Keratinocyte (primary cell): ENCODE data around the gene CCL22. TPM values are rescaled to one million over a fixed set of nuclear protein-coding genes. Genes with fewer than 3 reads are reported as not detected.

Experiments used
- DNase-seq: peaks from one replicate; pipeline ENCODE4 v3.0.0-alpha.2; 2011; ENCODE audit warnings: low read depth, missing footprints, low spot score
- FAIRE-seq: peaks from 2 replicates; lab custom pipeline; 2011; peaks lifted over from hg19 to GRCh38; lab: Jason Lieb, UNC
- H2AFZ ChIP-seq: 2 replicates; pipeline ENCODE4 v1.6.0; 2012; ENCODE audit warnings: low read length, control low read depth, inconsistent platforms; ENCODE audit not compliant: control insufficient read depth
- H3K27ac ChIP-seq: 2 replicates; pipeline ENCODE4 v1.5.1; 2011; ENCODE audit warnings: low read length; ENCODE audit not compliant: control insufficient read depth, insufficient read depth
- H3K27me3 ChIP-seq: 3 replicates; pipeline ENCODE4 v1.6.0; 2011; ENCODE audit warnings: low read length; ENCODE audit not compliant: control insufficient read depth, insufficient read depth; ENCODE audit errors: extremely low read depth
- H3K36me3 ChIP-seq, 2 experiments: 2 replicates in 1 of 2; 3 replicates in 1 of 2; pipeline ENCODE4 v1.5.1; 2011; ENCODE audit warnings: low read length in 2 of 2, mild to moderate bottlenecking in 1 of 2; ENCODE audit not compliant: control insufficient read depth in 2 of 2, insufficient read depth in 2 of 2; ENCODE audit errors: extremely low read depth in 1 of 2
- H3K4me1 ChIP-seq: 3 replicates; pipeline ENCODE4 v1.5.1; 2011; ENCODE audit warnings: low read length; ENCODE audit not compliant: control insufficient read depth, insufficient read depth; ENCODE audit errors: extremely low read depth
- H3K4me2 ChIP-seq: 3 replicates; pipeline ENCODE4 v1.6.0; 2011; ENCODE audit warnings: low read depth, low read length; ENCODE audit not compliant: control insufficient read depth, insufficient read depth; ENCODE audit errors: extremely low read depth
- H3K4me3 ChIP-seq, 3 experiments: fragments of 200-600 bp in 1 of 3; sonication (generic) in 1 of 3; 2 replicates in 2 of 3; 3 replicates in 1 of 3; pipeline ENCODE4 v1.5.1; 2011 to 2016; ENCODE audit warnings: low read length in 3 of 3, mild to moderate bottlenecking in 3 of 3, control low read depth in 2 of 3, inconsistent platforms in 1 of 3, low read depth in 1 of 3, mixed read lengths in 1 of 3, mixed run types in 1 of 3, moderate library complexity in 1 of 3; ENCODE audit not compliant: control insufficient read depth in 2 of 3, insufficient read depth in 2 of 3; ENCODE audit errors: extremely low read depth in 1 of 3
- H3K79me2 ChIP-seq: 2 replicates; pipeline ENCODE4 v1.6.0; 2012; ENCODE audit warnings: low read length; ENCODE audit not compliant: control insufficient read depth, insufficient read depth
- H3K9ac ChIP-seq: 3 replicates; pipeline ENCODE4 v1.6.0; 2011; ENCODE audit warnings: low read length; ENCODE audit not compliant: control insufficient read depth, insufficient read depth; ENCODE audit errors: extremely low read depth
- H3K9me1 ChIP-seq: 3 replicates; pipeline ENCODE4 v1.6.0; 2011; ENCODE audit warnings: low read length; ENCODE audit not compliant: control insufficient read depth, insufficient read depth; ENCODE audit errors: extremely low read depth
- H3K9me3 ChIP-seq: 2 replicates; pipeline ENCODE4 v1.5.1; 2012; ENCODE audit warnings: low read depth, low read length; ENCODE audit not compliant: control insufficient read depth
- H4K20me1 ChIP-seq: 3 replicates; pipeline ENCODE4 v1.6.0; 2011; ENCODE audit warnings: low read length; ENCODE audit not compliant: control insufficient read depth, insufficient read depth; ENCODE audit errors: extremely low read depth
- EZH2 ChIP-seq: IDR thresholded peaks from one replicate; pipeline ENCODE4 v1.6.1; 2012; ENCODE audit warnings: inconsistent platforms, mild to moderate bottlenecking, low read length, moderate library complexity
- dilution Hi-C: fragments of 300-500 bp; cut with MboI; formaldehyde crosslinking; loops from one replicate; pipeline ENCODE4 v1.7.0; 2020; ENCODE audit warnings: low sequenced_read_pairs; ENCODE audit not compliant: extremely low pct_ligation_motif_present
- polyA plus RNA-seq, 5 experiments: library from polyadenylated mRNA; depleted of rRNA in 3 of 5; stranded (reverse) in 3 of 5; stranded (forward) in 1 of 5; unstranded in 1 of 5; fragments of >200 nt; gene quantifications; 1 replicate in 1 of 5; 2 replicates in 3 of 5; 3 replicates in 1 of 5; pipeline versions ENCODE4 v1.2.1 to v1.2.3, GENCODE V29; 2011 to 2012; ENCODE audit warnings: missing spikeins in 2 of 5, low read depth in 1 of 5, low replicate concordance in 1 of 5
- TF ChIP-seq, protein P1 (sequence below), 3 experiments: IDR thresholded peaks in 1 of 3; conservative IDR thresholded peaks in 1 of 3; optimal IDR thresholded peaks in 1 of 3; 2 replicates in 2 of 3; 3 replicates in 1 of 3; pipeline versions ENCODE3 to v1.5.1; 2011; ENCODE audit warnings: low read length in 3 of 3, mild to moderate bottlenecking in 3 of 3, moderate library complexity in 2 of 3, control low read depth in 1 of 3, inconsistent platforms in 1 of 3; ENCODE audit not compliant: insufficient read depth in 2 of 3; ENCODE audit errors: extremely low read depth in 1 of 3

CCL22 gene
- polyA plus RNA-seq, 1 donor (not counting 4 experiments of a cell fraction or from before 2014, with no cell fraction given), result not detected

GRCh38 chr16:57379579-57379978, 21.0 kb downstream of the CCL22 start:
- no peak for TF ChIP-seq EZH2
- TF ChIP-seq, protein P1, sequence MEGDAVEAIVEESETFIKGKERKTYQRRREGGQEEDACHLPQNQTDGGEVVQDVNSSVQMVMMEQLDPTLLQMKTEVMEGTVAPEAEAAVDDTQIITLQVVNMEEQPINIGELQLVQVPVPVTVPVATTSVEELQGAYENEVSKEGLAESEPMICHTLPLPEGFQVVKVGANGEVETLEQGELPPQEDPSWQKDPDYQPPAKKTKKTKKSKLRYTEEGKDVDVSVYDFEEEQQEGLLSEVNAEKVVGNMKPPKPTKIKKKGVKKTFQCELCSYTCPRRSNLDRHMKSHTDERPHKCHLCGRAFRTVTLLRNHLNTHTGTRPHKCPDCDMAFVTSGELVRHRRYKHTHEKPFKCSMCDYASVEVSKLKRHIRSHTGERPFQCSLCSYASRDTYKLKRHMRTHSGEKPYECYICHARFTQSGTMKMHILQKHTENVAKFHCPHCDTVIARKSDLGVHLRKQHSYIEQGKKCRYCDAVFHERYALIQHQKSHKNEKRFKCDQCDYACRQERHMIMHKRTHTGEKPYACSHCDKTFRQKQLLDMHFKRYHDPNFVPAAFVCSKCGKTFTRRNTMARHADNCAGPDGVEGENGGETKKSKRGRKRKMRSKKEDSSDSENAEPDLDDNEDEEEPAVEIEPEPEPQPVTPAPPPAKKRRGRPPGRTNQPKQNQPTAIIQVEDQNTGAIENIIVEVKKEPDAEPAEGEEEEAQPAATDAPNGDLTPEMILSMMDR (optimal IDR thresholded peaks at IDR 0.05 in 1 of 3, IDR thresholded peaks at IDR 0.05 in 1 of 3, conservative IDR thresholded peaks at IDR 0.05 in 1 of 3; ENCODE audit: extremely low read depth in 1 of 3, insufficient read depth in 2 of 3, low read length in 3 of 3), result no peak
- Histone ChIP-seq H3K4me2 (no peak overlapping the region), H3K36me3 (no peaks in the 10 kb centered on the region), H3K27me3 (no peaks in the 10 kb centered on the region), H3K4me1 (peaks cover 34% of the 10 kb centered on the region), H3K79me2 (no peaks in the 10 kb centered on the region), H3K9ac (no peak overlapping the region), H3K9me1 (no peaks in the 10 kb centered on the region), H3K4me3 (no peak overlapping the region), H2AFZ (no peak overlapping the region), H3K9me3 (no peaks in the 10 kb centered on the region), H4K20me1 (no peaks in the 10 kb centered on the region), H3K27ac (no peak overlapping the region)
- DNase-seq (no peak), FAIRE-seq (no peak)
- dilution Hi-C loops, result no loop called here

DNA sequence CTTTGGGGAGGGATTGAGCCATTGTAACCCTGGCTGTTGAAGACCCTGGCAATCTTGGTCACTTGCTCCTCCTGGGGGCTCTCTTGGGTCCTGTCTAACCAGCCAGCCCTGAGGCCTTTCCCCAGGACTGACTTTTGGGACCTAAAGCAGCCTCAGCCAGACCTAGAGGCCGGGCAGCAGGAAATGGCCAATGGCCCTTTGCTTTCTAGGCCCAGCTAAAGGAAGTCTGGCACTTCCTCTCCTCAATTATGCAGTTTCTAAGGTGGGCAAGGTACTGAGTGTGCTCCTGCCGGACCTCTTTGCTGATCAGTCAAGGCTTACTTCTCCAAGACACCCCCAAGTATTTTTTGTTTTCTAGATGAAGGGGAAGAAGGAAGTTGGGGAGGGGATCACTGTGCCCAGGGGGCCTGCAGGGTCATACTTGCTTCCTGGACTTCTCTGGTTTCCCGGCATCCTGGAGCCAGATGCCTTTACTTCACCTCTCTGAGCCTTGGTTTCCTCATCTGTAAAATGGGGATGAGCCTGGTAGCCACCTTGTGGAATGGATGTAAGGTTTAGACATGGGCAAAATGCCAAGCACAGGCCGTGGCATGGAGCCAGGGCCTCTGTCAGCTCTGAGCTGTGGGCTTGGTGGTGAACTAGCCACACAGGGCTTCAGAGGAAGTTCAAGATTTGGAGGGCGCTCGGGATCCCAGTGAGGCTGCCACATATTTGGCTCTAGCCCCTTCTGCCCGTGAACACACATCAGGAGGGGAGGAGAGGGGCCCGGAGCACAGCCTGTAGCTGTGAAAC, 22.3 kb downstream of the CCL22 start:
- Histone ChIP-seq H3K27me3 (no peaks in the 10 kb centered on the region), H3K4me1 (peaks cover 33% of the 10 kb centered on the region), H3K9me1 (no peaks in the 10 kb centered on the region), H3K9ac (no peak overlapping the region), H3K27ac (no peak overlapping the region), H3K4me2 (no peak overlapping the region), H3K36me3 (no peaks in the 10 kb centered on the region), H3K4me3 (no peak overlapping the region), H4K20me1 (no peaks in the 10 kb centered on the region), H3K9me3 (no peaks in the 10 kb centered on the region), H3K79me2 (no peaks in the 10 kb centered on the region), H2AFZ (no peak overlapping the region)
- TF ChIP-seq, protein P1 (optimal IDR thresholded peaks at IDR 0.05 in 1 of 3, IDR thresholded peaks at IDR 0.05 in 1 of 3, conservative IDR thresholded peaks at IDR 0.05 in 1 of 3; ENCODE audit: extremely low read depth in 1 of 3, insufficient read depth in 2 of 3, low read length in 3 of 3), result no peak
- TF ChIP-seq EZH2, result no peak
- FAIRE-seq (peak; percentile 32), DNase-seq (no peak)
- dilution Hi-C loops, result no loop called here
